ENCODE data around the gene ADCY9.
"Not testable (repeated sequence)": the region's sequence is repeated elsewhere in the genome, so short reads cannot be mapped to it uniquely, and the experiment has no call there.

ADCY9 gene

GRCh38 chr16:4064950-4065352 lies 51.3 kb downstream of the ADCY9 start:
- DNase-seq: no peak

- DNase-seq: no peak
Measured at GRCh38 chr16:4062212-4062802, 53.9 kb downstream of the ADCY9 start.

- DNase-seq: no peak
Measured at GRCh38 chr16:4060823-4061222, 55.4 kb downstream of the ADCY9 start.

GRCh38 chr16:4060009-4060408 lies 56.2 kb downstream of the ADCY9 start:
- DNase-seq: no peak

- DNase-seq: no peak
Measured at GRCh38 chr16:4058386-4058785, 57.9 kb downstream of the ADCY9 start.

- no peak for DNase-seq
Measured at GRCh38 chr16:4057439-4057877, 58.8 kb downstream of the ADCY9 start.

GRCh38 chr16:4056161-4057105 lies 59.8 kb downstream of the ADCY9 start:
- DNase-seq: no peak

- DNase-seq: no peak
Measured at GRCh38 chr16:4055748-4056147, 60.5 kb downstream of the ADCY9 start.

- peak in 1 of 2 experiments; percentile 35 for DNase-seq
Measured at GRCh38 chr16:4053301-4053845, 62.9 kb downstream of the ADCY9 start.

- DNase-seq: no peak
Measured at GRCh38 chr16:4052801-4053293, 63.4 kb downstream of the ADCY9 start.

GRCh38 chr16:4052096-4052495 lies 64.1 kb downstream of the ADCY9 start:
- no peak for DNase-seq

- DNase-seq: no peak
Measured at GRCh38 chr16:4051591-4051990, 64.7 kb downstream of the ADCY9 start.

GRCh38 chr16:4049031-4049430 lies 67.2 kb downstream of the ADCY9 start:
- DNase-seq: no peak

GRCh38 chr16:4048481-4048880 lies 67.8 kb downstream of the ADCY9 start:
- DNase-seq: no peak

GRCh38 chr16:4046221-4046620 lies 70.0 kb downstream of the ADCY9 start:
- DNase-seq: no peak

- DNase-seq: not testable (repeated sequence)
Measured at GRCh38 chr16:4045561-4045960, 70.7 kb downstream of the ADCY9 start.

GRCh38 chr16:4042581-4042980 lies 73.7 kb downstream of the ADCY9 start:
- DNase-seq: no peak

GRCh38 chr16:4038448-4038847 lies 77.8 kb downstream of the ADCY9 start:
- no peak for DNase-seq

- not testable (repeated sequence) for DNase-seq
Measured at GRCh38 chr16:4036952-4037351, 79.3 kb downstream of the ADCY9 start.

GRCh38 chr16:4034963-4035362 lies 81.3 kb downstream of the ADCY9 start:
- DNase-seq: no peak

- DNase-seq: no peak
Measured at GRCh38 chr16:4033951-4034350, 82.3 kb downstream of the ADCY9 start.

GRCh38 chr16:4032768-4033167 lies 83.5 kb downstream of the ADCY9 start:
- DNase-seq: no peak

GRCh38 chr16:4028144-4028543 lies 88.1 kb downstream of the ADCY9 start:
- no peak for DNase-seq

- no peak for DNase-seq
Measured at GRCh38 chr16:4026854-4027253, 89.4 kb downstream of the ADCY9 start.
